Measurements from ENCODE around the gene TFR2.

Gene TFR2

DNA sequence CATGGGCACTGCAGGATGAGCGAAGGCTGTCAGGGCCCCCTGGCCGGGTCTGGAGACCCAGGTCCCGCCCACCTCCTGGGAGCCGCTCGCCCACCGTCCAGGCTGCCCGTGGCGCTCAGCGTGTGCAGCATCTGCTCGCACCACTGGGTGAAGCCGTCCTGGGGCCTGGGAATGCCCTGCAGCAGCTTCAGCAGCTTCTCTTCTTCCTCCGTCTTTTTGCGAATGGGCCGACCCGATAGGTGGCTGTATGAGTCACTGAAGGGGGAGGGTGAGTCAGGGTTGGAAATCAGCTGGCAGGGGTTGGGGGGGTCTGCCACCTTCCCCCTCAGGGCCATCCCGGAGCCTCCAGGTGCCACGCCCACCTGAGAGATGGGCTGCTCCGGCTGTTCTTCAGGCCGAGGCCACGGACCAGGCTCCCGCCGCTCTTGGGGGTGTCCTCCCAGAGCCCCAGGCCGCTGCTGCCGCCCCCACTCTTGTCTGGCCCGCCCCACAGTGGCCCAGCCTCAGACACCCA lies 40.9 kb upstream of the TFR2 start:
- TF ChIP-seq GATA3 (IDR thresholded peaks at IDR 0.05; ENCODE audit: low read depth, low read length) (no peak), GATA2 (IDR thresholded peaks at IDR 0.05; ENCODE audit: low read depth, low read length) (no peak)

- TF ChIP-seq GATA3 (IDR thresholded peaks at IDR 0.05; ENCODE audit: low read depth, low read length) = no peak
- no peak for TF ChIP-seq GATA2 (IDR thresholded peaks at IDR 0.05; ENCODE audit: low read depth, low read length)
These were observed 40.3 kb upstream of the TFR2 start for GRCh38 chr7:100681491-100682227.

- TF ChIP-seq GATA2 (IDR thresholded peaks at IDR 0.05; ENCODE audit: low read depth, low read length) (no peak), GATA3 (IDR thresholded peaks at IDR 0.05; ENCODE audit: low read depth, low read length) (no peak)
These were observed 39.4 kb upstream of the TFR2 start for GRCh38 chr7:100680576-100681271.

GRCh38 chr7:100679927-100680575 lies 38.7 kb upstream of the TFR2 start:
- TF ChIP-seq GATA2 (IDR thresholded peaks at IDR 0.05; ENCODE audit: low read depth, low read length) (no peak), GATA3 (IDR thresholded peaks at IDR 0.05; ENCODE audit: low read depth, low read length) (no peak)

DNA sequence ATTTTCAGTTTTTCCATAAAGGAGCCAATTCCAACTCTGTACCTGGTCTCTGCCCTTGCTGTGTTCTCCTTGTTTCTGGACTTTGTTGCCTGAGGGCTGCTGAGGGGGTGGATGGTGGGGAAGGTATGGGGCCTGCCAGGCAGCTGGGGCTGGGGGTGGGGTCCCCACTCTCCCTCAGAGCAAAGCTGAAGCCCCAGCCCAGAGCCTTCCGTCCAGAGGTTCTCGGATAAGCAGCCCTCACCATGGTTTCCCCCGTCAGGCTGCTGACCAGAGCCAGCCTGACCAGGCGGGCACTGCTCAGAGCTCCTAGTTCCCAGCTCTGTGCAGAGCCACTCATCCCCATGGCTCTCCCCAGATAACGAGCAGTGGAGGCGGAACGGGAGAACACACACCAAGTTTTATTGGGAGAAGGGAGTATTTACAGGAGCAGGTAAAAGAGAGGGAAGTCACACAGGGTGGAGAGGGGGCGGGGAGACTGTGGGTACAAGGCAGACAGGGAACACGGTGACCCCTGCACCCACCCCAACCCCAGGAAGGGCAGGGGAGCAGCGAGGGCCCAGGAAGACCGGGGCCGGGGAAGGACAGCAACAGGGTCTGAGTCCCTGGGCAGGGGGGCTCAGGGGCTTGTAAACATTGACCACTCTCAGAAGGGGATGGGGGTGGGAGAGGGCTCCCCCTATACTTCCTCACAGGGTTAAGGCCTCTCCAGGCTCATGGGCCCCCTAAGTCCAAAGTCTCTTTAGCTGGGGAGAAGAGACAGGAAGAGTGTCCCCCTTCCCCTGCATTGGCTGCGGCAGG lies 38.0 kb upstream of the TFR2 start:
- TF ChIP-seq GATA3 (IDR thresholded peaks at IDR 0.05; ENCODE audit: low read depth, low read length) (no peak), GATA2 (IDR thresholded peaks at IDR 0.05; ENCODE audit: low read depth, low read length) (no peak)

GRCh38 chr7:100678291-100678984 lies 37.1 kb upstream of the TFR2 start:
- no peak for TF ChIP-seq GATA2 (IDR thresholded peaks at IDR 0.05; ENCODE audit: low read depth, low read length)
- no peak for TF ChIP-seq GATA3 (IDR thresholded peaks at IDR 0.05; ENCODE audit: low read depth, low read length)

GRCh38 chr7:100677308-100678267 lies 36.2 kb upstream of the TFR2 start:
- no peak for TF ChIP-seq GATA3 (IDR thresholded peaks at IDR 0.05; ENCODE audit: low read depth, low read length)
- TF ChIP-seq GATA2 (IDR thresholded peaks at IDR 0.05; ENCODE audit: low read depth, low read length) = no peak

DNA sequence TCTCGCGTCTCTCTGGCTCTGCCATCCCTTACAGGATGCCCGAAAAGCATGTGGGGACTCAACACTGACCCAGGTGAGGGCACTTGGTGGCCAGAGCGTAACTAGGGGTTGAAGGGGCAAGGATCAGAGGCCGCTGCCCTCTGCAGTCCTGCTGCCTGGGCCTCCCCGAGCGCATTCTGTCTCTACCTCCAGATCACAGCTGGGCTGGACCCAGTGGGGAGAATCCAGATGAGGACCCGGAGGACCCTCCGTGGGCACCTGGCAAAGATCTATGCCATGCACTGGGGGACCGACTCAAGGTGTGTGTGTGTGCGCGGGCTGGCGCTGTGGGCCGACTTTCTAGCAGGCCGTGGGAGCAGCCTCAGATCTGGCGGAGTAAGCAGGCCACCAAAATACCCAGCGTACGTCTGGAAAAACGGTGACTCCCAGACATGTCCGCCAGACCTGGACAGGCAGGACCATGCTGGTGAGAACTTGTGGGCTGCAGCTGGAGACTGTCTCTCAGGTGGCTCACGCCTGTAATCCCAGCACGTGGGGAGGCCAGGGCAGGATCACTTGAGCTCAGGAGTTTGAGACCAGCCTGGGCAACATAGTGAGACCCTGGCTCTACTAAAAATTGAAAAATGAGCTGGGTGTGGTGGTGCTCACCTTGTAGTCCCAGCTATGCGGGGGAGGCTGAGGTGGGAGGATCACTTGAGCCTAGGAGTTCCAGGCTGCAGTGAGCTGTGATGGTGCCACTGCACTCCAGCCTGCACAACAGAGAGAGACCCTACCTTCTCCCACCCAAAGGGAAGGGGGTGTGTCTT lies 35.4 kb upstream of the TFR2 start:
- no peak for TF ChIP-seq GATA3 (IDR thresholded peaks at IDR 0.05; ENCODE audit: low read depth, low read length)
- TF ChIP-seq GATA2 (IDR thresholded peaks at IDR 0.05; ENCODE audit: low read depth, low read length) = no peak

DNA sequence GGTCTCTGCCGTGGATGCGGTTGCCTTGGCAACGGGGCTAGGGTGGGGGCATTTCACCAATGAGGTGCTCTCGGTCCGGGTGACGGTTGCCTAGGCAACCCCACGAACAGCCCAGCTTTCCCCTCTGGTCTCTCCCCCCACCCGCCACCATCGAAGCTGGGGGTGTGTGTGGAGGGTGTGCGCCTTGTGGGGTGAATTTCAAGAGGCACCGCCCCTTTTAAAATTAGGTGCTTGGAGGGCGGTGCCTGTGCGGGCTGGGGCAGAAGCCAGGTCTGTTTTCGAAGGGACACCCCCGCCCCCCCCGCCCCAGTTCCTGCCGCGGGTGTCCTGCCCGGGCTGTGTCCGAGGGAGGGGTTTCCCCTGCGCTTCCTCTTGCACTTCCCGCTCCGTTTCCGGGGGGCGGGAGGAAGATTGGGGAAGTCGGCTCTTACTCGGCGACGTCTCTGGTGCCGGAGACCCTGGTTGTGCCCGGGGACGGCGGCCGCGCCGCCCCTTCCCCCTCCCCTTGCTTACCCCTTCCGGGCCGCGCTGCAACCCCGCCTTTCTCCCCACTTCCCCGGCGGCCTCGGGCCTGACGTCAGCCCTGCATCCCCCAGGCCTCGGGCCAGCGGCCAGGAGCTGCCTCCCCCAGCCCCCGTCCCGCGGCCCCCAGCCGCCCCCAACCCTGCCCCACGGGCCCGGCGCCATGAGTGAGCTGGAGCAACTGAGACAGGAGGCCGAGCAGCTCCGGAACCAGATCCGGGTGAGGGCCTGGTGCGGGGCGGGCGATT lies 34.4 kb upstream of the TFR2 start:
- TF ChIP-seq GATA3 (IDR thresholded peaks at IDR 0.05; ENCODE audit: low read depth, low read length) (no peak), GATA2 (IDR thresholded peaks at IDR 0.05; ENCODE audit: low read depth, low read length) (no peak)

DNA sequence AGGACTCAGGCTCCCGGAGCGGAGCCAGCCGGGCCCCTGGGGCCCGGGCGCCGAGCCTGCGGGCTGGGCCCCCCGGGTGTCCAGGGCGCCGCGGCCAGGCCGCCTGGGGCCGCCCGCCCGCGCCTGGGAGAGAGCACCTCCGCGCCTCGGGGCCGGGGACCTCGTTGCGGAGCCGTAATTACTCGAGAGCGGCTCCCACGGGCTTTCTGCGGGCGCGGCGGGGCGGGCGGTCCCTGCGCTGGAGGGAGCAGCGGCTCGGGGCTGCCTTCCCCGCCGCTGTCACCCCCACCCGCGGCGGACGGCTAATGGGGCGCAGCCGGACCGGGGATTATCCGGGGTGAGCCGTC lies 33.7 kb upstream of the TFR2 start:
- no peak for TF ChIP-seq GATA2 (IDR thresholded peaks at IDR 0.05; ENCODE audit: low read depth, low read length)
- no peak for TF ChIP-seq GATA3 (IDR thresholded peaks at IDR 0.05; ENCODE audit: low read depth, low read length)
